ENCODE results near the gene OR8H2.
"Not testable (repeated sequence)": the region's sequence is repeated elsewhere in the genome, so short reads cannot be mapped to it uniquely, and the experiment has no call there.

The OR8H2 gene, protein sequence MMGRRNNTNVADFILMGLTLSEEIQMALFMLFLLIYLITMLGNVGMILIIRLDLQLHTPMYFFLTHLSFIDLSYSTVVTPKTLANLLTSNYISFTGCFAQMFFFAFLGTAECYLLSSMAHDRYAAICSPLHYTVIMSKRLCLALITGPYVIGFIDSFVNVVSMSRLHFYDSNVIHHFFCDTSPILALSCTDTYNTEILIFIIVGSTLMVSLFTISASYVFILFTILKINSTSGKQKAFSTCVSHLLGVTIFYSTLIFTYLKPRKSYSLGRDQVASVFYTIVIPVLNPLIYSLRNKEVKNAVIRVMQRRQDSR

DNA sequence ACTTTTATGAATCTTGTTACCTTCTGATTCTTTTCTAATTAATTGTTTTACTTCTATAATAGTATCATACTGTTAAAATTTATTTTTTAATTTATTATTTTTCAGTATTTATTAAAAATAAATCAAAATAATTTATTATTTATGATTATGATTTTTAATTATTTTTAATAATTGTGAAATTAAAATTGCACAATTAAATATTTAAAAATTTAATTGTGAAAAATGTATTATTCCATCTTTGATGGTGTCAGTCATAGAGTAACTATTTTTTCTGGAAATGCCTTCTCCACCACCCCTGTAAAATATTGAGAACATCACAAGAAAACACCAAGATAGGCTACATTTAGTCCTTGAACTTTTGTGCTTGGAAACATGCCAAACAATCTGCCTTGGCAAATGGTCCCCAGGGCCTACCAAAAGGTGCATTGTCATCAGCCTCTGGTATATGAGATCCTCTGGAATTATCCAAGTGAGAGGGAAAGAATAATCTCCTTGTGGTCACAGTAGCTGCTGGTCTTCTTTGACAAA, at the start of gene OR8H2:
Gene OR8H2 (plus strand): TSS at position 478 of the 528 bp plus-strand sequence. CDS start 1,356 bp downstream, outside the sequence.
- no peak for DNase-seq (ENCODE audit: low read depth in 1 of 2, low spot score in 1 of 2)

DNA sequence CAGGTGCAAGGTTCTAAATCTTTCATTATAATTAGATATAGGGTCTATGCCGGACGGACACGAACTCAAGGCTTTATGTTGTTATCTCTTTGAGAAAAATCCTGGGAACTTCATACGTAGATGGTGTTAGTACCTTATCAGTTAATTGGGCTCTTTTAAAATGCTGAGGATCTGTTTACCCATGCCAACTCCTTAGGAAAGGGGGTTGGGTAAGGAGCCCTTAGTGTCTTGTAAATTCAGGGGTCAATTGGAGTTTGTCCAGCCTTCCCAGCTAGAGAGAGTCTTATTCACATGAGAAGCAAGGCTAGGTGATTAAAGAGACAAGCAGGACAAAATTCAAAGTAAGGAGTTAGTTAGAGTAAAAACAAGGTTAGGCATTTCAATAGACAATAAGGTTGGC, 47.1 kb upstream of the OR8H2 start:
- not testable (repeated sequence) for DNase-seq (ENCODE audit: low read depth in 1 of 2, low spot score in 1 of 2)

DNA sequence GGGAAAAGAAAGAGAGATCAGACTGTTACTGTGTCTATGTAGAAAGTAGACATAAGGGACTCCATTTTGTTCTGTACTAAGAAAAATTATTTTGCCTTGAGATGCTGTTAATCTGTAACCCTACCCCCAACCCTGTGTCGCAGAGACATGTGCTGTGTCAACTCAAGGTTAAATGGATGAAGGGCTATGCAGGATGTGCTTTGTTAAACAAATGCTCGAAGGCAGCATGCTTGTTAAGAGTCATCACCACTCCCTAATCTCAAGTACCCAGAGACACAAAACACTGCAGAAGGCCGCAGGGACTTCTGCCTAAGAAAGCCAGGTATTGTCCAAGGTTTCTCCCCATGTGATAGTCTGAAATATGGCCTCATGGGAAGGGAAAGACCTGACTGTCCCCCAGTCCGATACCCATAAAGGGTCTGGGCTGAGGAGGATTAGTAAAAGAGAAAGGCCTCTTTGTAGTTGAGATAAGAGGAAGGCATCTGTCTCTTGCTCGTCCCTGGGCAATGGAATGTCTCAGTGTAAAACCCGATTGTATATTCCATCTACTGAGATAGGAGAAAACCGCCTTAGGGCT, 45.7 kb upstream of the OR8H2 start:
- not testable (repeated sequence) for DNase-seq (ENCODE audit: low read depth in 1 of 2, low spot score in 1 of 2)

DNA sequence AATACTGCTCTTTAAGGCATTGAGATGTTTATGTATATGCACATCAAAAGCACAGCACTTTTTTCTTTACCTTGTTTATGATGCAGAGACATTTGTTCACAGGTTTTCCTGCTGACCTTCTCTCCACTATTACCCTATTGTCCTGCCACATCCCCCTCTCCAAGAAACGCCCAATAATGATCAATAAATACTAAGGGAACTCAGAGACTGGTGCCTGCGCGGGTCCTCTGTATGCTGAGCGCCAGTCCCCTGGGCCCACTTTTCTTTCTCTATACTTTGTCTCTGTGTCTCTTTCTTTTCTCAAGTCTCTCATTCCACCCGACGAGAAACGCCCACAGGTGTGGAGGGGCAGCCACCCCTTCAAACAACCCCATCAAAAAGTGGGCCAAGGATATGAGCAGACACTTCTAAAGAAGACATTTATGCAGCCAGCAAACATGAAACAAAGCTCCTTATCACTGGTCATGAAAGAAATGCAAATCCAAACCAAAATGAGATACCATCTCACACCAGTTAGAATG, 45.2 kb upstream of the OR8H2 start:
- not testable (repeated sequence) for DNase-seq (ENCODE audit: low read depth in 1 of 2, low spot score in 1 of 2)

DNA sequence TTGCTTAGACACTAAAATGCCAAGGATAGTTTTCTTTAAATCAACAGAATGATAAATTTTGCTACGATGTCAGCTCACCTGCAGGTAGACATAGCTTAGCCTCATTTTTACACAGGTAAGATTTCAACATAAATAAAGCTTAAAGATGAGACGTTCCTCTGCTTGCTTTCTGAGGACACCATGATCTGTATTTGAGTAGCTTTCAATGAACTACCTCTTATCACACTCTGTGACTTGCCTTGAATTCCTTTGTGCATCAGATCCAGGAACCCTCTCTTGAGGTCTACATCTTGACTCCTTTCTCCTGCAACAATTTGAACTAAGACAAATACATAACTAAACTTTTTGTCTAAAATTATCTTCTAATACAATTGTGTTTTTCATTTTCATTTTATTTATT, 36.5 kb upstream of the OR8H2 start:
- no peak for DNase-seq (ENCODE audit: low read depth in 1 of 2, low spot score in 1 of 2)

DNA sequence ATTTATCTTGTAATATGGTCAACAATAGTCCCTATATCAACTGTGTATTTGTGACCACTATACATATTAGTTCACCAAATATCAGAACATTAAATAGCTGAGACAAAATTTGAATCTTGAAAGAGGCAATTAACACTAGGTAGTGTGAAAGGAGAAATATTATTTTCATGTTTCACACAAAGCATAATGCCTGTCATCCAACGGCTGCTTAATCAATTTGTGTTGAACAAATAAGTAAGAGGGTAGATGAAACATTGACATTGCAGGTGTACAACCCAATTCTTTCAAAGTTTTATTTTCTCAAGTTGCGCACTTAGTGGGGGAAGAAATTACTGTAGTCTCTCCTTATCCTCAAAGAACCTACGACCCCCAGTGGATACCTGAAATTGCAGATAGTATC, 13.8 kb upstream of the OR8H2 start:
- no peak for DNase-seq (ENCODE audit: low read depth in 1 of 2, low spot score in 1 of 2)

DNA sequence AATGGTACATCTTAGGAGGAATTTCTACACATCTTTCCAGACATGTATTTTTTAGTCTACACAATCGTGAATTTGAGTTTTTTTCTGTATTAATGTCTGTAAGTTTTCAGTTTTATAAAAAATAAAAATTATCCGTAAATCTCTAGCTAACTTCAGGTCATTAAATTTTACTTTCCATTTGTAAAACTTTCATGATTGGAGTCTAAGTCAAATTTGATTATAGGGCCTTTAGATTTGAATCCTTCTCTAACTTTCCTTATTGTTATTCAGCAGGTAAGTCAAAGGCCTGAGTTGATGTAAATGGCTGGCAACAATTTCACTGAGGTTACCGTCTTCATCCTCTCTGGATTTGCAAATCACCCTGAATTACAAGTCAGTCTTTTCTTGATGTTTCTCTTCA, 10.5 kb upstream of the OR8H2 start, which contains the start of gene OR8I2:
Gene OR8I2 (plus strand): TSS at position 301 of the 400 bp plus-strand sequence. CDS start 0 bp downstream, at position 301.
- DNase-seq (ENCODE audit: low read depth in 1 of 2, low spot score in 1 of 2): no peak

DNA sequence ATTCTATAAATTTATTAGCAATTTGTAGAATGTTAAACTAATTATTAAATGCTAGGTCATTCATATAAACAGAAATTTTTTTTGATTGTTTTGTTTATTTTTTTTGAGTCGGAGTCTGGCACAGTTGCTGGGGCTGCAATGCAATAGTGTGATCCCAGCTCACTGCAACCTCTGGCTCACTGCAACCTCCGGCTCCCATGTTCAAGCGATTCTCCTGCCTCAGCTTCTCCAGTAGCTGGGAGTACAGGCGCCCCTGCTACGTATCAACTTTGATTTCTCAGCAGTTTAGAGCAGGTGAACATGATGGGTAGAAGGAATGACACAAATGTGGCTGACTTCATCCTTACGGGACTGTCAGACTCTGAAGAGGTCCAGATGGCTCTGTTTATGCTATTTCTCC, 18.6 kb downstream of the OR8H2 start, which contains the start of gene OR8H3:
Gene OR8H3 (plus strand): TSS at position 301 of the 400 bp plus-strand sequence. CDS start 0 bp downstream, at position 301.
- DNase-seq (ENCODE audit: low read depth in 1 of 2, low spot score in 1 of 2): no peak

DNA sequence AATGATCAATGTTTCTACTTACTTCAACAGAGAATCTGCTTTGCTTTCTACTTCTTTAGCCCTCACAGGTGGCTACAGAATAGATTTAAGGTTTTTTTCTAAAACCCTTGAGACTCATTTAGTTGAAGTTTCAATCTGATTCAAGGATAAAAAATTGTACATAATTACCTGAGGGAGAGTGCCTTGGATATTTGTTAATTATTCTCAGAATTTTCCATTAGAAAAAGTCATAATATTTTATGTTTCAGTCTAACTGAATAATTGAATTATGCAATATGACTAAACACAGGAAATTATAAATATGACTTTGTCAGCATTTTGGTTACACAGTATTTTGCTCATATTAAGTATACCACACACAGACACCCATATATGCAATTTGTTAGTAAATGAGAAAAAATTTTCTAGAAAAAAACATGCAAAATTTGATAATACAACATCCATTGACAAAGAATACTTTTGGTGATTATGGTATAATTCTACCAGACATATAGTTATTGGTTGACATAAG, 36.7 kb downstream of the OR8H2 start, which contains the start of gene OR8J3:
Gene OR8J3 (minus strand): TSS at position 51 of the 511 bp plus-strand sequence. CDS start 2,483 bp downstream, outside the sequence.
- no peak for DNase-seq (ENCODE audit: low read depth in 1 of 2, low spot score in 1 of 2)

DNA sequence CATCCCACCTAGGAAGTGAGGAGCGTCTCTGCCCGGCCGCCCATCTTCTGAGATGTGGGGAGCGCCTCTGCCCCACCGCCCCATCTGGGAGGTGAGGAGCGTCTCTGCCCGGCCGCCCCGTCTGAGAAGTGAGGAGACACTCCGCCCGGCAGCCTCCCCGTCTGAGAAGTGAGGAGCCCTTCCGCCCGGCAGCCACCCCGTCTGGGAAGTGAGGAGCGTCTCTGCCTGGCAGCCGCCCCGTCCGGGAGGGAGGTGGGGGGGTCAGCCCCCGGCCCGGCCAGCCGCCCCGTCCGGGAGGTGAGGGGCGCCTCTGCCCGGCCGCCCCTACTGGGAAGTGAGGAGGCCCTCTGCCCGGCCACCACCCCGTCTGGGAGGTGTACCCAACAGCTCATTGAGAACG, 40.2 kb downstream of the OR8H2 start:
- not testable (repeated sequence) for DNase-seq (ENCODE audit: low read depth in 1 of 2, low spot score in 1 of 2)

DNA sequence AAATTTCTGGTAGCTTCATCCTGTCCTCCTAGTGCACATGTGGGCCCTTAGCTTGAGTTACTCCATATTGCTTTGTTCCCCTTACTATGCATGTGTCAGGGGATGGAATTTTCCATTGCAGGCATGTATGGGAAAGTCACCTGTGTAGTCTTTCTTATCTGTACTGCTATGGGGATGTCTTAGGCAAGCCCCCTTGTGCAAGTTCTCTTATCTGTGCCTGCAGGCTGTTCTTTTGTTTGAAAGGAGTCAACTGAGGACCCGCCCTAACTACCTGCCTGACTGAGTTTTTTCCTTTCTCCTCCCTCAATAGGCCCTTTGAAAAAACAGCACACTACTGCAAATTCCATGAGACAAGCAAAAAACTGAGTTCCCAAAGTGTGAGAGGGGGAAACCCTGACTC, 47.9 kb downstream of the OR8H2 start:
- no peak for DNase-seq (ENCODE audit: low read depth in 1 of 2, low spot score in 1 of 2)

DNA sequence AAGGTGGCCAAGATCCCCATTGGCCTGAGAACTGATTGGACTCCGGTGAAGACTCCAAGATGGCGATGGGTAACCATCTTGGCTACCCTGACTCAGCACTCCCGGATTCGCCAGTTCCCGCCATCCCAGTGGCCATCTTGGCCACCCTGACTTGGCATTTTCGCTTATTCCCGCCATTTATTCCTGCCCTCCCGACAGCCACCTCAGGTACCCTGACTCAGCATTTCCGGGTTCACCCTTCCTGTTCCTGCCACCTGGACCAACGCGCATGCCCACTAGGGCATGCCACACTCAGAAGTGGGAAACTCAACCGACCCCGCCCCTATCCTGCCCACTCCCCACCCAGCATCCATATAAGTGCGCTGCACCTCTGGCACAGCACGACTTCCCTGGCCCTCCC, 48.8 kb downstream of the OR8H2 start:
- DNase-seq (ENCODE audit: low read depth in 1 of 2, low spot score in 1 of 2): no peak

Measured in activated CD4-positive, alpha-beta T cell treated with anti-CD3 and anti-CD28 coated beads, Interleukin-2, amount 50 U/mL, for 24 hours (primary cell).